22Rv1 (cell line): ENCODE data around the gene PROCA1.

ENCODE experiments used
- ZFX ChIP-seq: fragments of 450-650 bp; IDR thresholded peaks from 2 replicates; pipeline ENCODE4 v1.6.1; 2017; ENCODE audit warnings: antibody characterized with exemption, borderline replicate concordance
- TF ChIP-seq, protein P1 (sequence below): fragments of 450-650 bp; IDR thresholded peaks from 2 replicates; pipeline ENCODE4 v1.5.1; 2017; ENCODE audit warnings: mild to moderate bottlenecking

- TF ChIP-seq, protein P1, sequence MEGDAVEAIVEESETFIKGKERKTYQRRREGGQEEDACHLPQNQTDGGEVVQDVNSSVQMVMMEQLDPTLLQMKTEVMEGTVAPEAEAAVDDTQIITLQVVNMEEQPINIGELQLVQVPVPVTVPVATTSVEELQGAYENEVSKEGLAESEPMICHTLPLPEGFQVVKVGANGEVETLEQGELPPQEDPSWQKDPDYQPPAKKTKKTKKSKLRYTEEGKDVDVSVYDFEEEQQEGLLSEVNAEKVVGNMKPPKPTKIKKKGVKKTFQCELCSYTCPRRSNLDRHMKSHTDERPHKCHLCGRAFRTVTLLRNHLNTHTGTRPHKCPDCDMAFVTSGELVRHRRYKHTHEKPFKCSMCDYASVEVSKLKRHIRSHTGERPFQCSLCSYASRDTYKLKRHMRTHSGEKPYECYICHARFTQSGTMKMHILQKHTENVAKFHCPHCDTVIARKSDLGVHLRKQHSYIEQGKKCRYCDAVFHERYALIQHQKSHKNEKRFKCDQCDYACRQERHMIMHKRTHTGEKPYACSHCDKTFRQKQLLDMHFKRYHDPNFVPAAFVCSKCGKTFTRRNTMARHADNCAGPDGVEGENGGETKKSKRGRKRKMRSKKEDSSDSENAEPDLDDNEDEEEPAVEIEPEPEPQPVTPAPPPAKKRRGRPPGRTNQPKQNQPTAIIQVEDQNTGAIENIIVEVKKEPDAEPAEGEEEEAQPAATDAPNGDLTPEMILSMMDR: no peak
- TF ChIP-seq ZFX: no peak
Observed at GRCh38 chr17:28724500-28725165, 12.9 kb upstream of the PROCA1 start.
